HepG2 (cell line): ENCODE measurements around the gene NAA38. TPM values are rescaled to one million over a fixed set of nuclear protein-coding genes. Genes with fewer than 3 reads are reported as not detected.

Experiments
- ATAC-seq: fragments of 200-7000 bp; cut with Tn5 transposase; 3 replicates; pipeline ENCODE4 v1.9.1; 2020; ENCODE audit warnings: mild to moderate bottlenecking, moderate library complexity
- BruUV-seq: library from RNA; stranded (reverse); fragments of 400-500 nt; replicated peaks from 2 replicates; lab custom pipeline; 2021; lab: Mats Ljungman, UMichigan
- CTCF ChIA-PET: fragments of 300-600 bp; formaldehyde crosslinking; extraction: SDS; loops from one replicate; lab custom pipeline; 2021; ENCODE audit warnings: low total read pairs, inconsistent platforms, low intra/inter-chr PET ratio; lab: Yijun Ruan, JAX
- POLR2A ChIA-PET: fragments of 350-600 bp; sonication (Branson Sonifier 250); formaldehyde crosslinking; loops from one replicate; lab custom pipeline; 2020; ENCODE audit warnings: antibody characterized with exemption, inconsistent platforms; lab: Yijun Ruan, JAX
- DNase-seq: peaks from one replicate; pipeline ENCODE4 v3.0.0-alpha.2; 2015; ENCODE audit warnings: low spot score
- FAIRE-seq: peaks from 3 replicates; lab custom pipeline; 2011; peaks lifted over from hg19 to GRCh38; lab: Jason Lieb, UNC
- H2AFZ ChIP-seq: one replicate; pipeline ENCODE4 v1.6.1; 2011; ENCODE audit warnings: low read length, inconsistent platforms
- H3K27ac ChIP-seq: fragments of 300-600 bp; 3 replicates; pipeline ENCODE4 v1.8.0; 2011; ENCODE audit warnings: mixed run types, mild to moderate bottlenecking, mixed read lengths, low read length, inconsistent platforms; ENCODE audit not compliant: insufficient read depth; ENCODE audit errors: extremely low read length
- H3K27me3 ChIP-seq, 2 experiments: fragments of 200-600 bp in 1 of 2; 2 replicates in 1 of 2; 3 replicates in 1 of 2; pipeline versions ENCODE4 v1.6.0 to v1.8.0; 2011; ENCODE audit warnings: low read length in 2 of 2, mild to moderate bottlenecking in 2 of 2, moderate library complexity in 2 of 2, inconsistent platforms in 1 of 2; ENCODE audit not compliant: insufficient read depth in 2 of 2, control insufficient read depth in 1 of 2
- H3K36me3 ChIP-seq, 2 experiments: fragments of 200-600 bp in 1 of 2; replicated peaks in 1 of 2; 2 replicates in 1 of 2; 3 replicates in 1 of 2; pipeline versions ENCODE4 v1.5.1 to v1.8.0; 2011; ENCODE audit warnings: low read length in 2 of 2, inconsistent platforms in 1 of 2; ENCODE audit not compliant: insufficient read depth in 2 of 2, control insufficient read depth in 1 of 2
- H3K4me1 ChIP-seq: 2 replicates; pipeline ENCODE4 v1.5.1; 2012; ENCODE audit warnings: low read length, inconsistent platforms; ENCODE audit not compliant: insufficient read depth
- H3K4me2 ChIP-seq: 2 replicates; pipeline ENCODE4 v1.6.0; 2011; ENCODE audit warnings: low read depth, low read length, inconsistent platforms
- H3K4me3 ChIP-seq, 3 experiments: fragments of 200-600 bp in 1 of 3; sonication (generic), shearing (Covaris generic) in 1 of 3; replicated peaks in 1 of 3; 2 replicates each; pipeline ENCODE4 v1.5.1; 2011 to 2016; ENCODE audit warnings: low read length in 3 of 3, inconsistent platforms in 2 of 3, low read depth in 2 of 3, mild to moderate bottlenecking in 2 of 3, control low read depth in 1 of 3, mixed read lengths in 1 of 3; ENCODE audit not compliant: insufficient read depth in 1 of 3
- H3K79me2 ChIP-seq: one replicate; pipeline ENCODE4 v1.6.1; 2011; ENCODE audit warnings: low read length, inconsistent platforms; ENCODE audit not compliant: insufficient read depth
- H3K9ac ChIP-seq: 2 replicates; pipeline ENCODE4 v1.6.0; 2011; ENCODE audit warnings: mild to moderate bottlenecking, low read depth, low read length, inconsistent platforms; ENCODE audit not compliant: insufficient read depth
- H3K9me3 ChIP-seq: 2 replicates; pipeline ENCODE4 v1.5.1; 2012; ENCODE audit warnings: mild to moderate bottlenecking, low read length
- H4K20me1 ChIP-seq: 2 replicates; pipeline ENCODE4 v1.6.0; 2011; ENCODE audit warnings: inconsistent platforms, mild to moderate bottlenecking, low read length, moderate library complexity; ENCODE audit not compliant: insufficient read depth
- EEA1 ChIP-seq: sonication (generic); formaldehyde crosslinking; IDR thresholded peaks from 2 replicates; pipeline ENCODE4 v1.5.1; 2020; ENCODE audit warnings: mild to moderate bottlenecking, missing genetic modification reagents, borderline replicate concordance
- FOXP1 ChIP-seq, 2 experiments: fragments of 450-650 bp in 1 of 2; IDR thresholded peaks; 2 replicates each; pipeline ENCODE4 v1.6.1; 2017 to 2018; ENCODE audit warnings: antibody characterized with exemption in 1 of 2
- NCOA1 ChIP-seq: sonication (generic); formaldehyde crosslinking; IDR thresholded peaks from 2 replicates; pipeline ENCODE4 v1.9.0; 2021; ENCODE audit warnings: missing genetic modification reagents
- NR2F1 ChIP-seq, 2 experiments: fragments of 450-650 bp in 1 of 2; formaldehyde crosslinking in 1 of 2; IDR thresholded peaks; 2 replicates each; pipeline versions ENCODE4 v1.5.0 to v1.6.1; 2016 to 2020; ENCODE audit warnings: mild to moderate bottlenecking in 1 of 2, missing compliant biosample characterization in 1 of 2, missing genetic modification reagents in 1 of 2, moderate library complexity in 1 of 2
- SOX6 ChIP-seq, 2 experiments: fragments of 450-650 bp in 1 of 2; sonication (generic) in 1 of 2; formaldehyde crosslinking in 1 of 2; IDR thresholded peaks; 2 replicates each; pipeline versions ENCODE4 v1.4.0 to v1.6.1; 2017 to 2020; ENCODE audit warnings: antibody characterized with exemption in 1 of 2, mild to moderate bottlenecking in 1 of 2, missing genetic modification reagents in 1 of 2
- TGIF2 ChIP-seq: IDR thresholded peaks from 2 replicates; pipeline ENCODE4 v1.6.1; 2016; ENCODE audit warnings: control low read depth, missing compliant biosample characterization
- ZFP36L1 ChIP-seq: sonication (generic); formaldehyde crosslinking; IDR thresholded peaks from 2 replicates; pipeline ENCODE4 v1.8.0; 2022; ENCODE audit warnings: mild to moderate bottlenecking, missing genetic modification reagents, moderate library complexity
- ZNF143 ChIP-seq: sonication (generic); formaldehyde crosslinking; IDR thresholded peaks from 2 replicates; pipeline ENCODE4 v1.4.0; 2020; ENCODE audit warnings: missing genetic modification reagents
- ZNF83 ChIP-seq: sonication (generic); formaldehyde crosslinking; IDR thresholded peaks from 2 replicates; pipeline ENCODE4 v1.4.0; 2020; ENCODE audit warnings: missing genetic modification reagents, mild to moderate bottlenecking, borderline replicate concordance
- ZSCAN31 ChIP-seq: sonication (generic); formaldehyde crosslinking; IDR thresholded peaks from 2 replicates; pipeline ENCODE4 v1.5.0; 2020; ENCODE audit warnings: low read depth, mild to moderate bottlenecking, missing genetic modification reagents
- WGBS: methylation state at CpG from one replicate; pipeline ENCODE4 v1.1.6; 2017; ENCODE audit warnings: low lambda C conversion rate; 5-methylcytosine and 5-hydroxymethylcytosine counted together
- in situ Hi-C: cut with HindIII; loops from 2 replicates; pipeline ENCODE4 v1.10.0; 2017; ENCODE audit warnings: low pct_unique_long_range_greater_than_20kb; ENCODE audit not compliant: extremely low pct_ligation_motif_present
- intact Hi-C: fragments of 100-400 bp; cut with micrococcal nuclease; formaldehyde crosslinking; loops from one replicate; pipeline ENCODE4 v1.10.0; 2022; ENCODE audit not compliant: unreplicated experiment
- polyA plus RNA-seq, 8 experiments: library from polyadenylated mRNA; depleted of rRNA in 3 of 8; stranded (reverse) in 7 of 8; unstranded in 1 of 8; fragments of >200 nt; fragmentation: Illumina TruSeq in 4 of 8; extraction: Trizol in 4 of 8; gene quantifications; 2 replicates each; pipeline versions ENCODE4 v1.2.1 to v1.2.3, GENCODE V29; 2011 to 2016; ENCODE audit warnings: low read depth in 4 of 8, missing spikeins in 1 of 8, mixed read lengths in 1 of 8; ENCODE audit not compliant: insufficient read depth in 1 of 8
- total RNA-seq, 5 experiments: library from RNA; depleted of rRNA; stranded (reverse); fragments of >200 nt; fragmentation: Illumina TruSeq; extraction: Trizol; gene quantifications; 2 replicates each; pipeline ENCODE4 v1.2.3, GENCODE V29; 2016; ENCODE audit warnings: low read depth in 1 of 5
- TF ChIP-seq, protein P1 (sequence below): IDR thresholded peaks from 2 replicates; pipeline ENCODE4 v1.6.1; 2016; ENCODE audit warnings: low read depth, control low read depth
- TF ChIP-seq, protein P2 (sequence below): sonication (generic); formaldehyde crosslinking; IDR thresholded peaks from 2 replicates; pipeline ENCODE4 v1.8.0; 2022; ENCODE audit warnings: missing genetic modification reagents, mild to moderate bottlenecking, inconsistent platforms, borderline replicate concordance
- TF ChIP-seq, protein P3 (sequence below): IDR thresholded peaks from 2 replicates; pipeline ENCODE4 v1.6.1; 2016; ENCODE audit warnings: missing biosample characterization, missing genetic modification reagents, low read depth
- TF ChIP-seq, protein P4 (sequence below): sonication (generic); formaldehyde crosslinking; IDR thresholded peaks from 2 replicates; pipeline ENCODE4 v1.5.1; 2020; ENCODE audit warnings: mild to moderate bottlenecking, missing genetic modification reagents, borderline replicate concordance

Gene NAA38
- total and polyA plus RNA-seq, 2 of the 13 experiments (the other 11 are each of a cell fraction or from before 2014, with no cell fraction given): 46.9 to 91.6 TPM

DNA sequence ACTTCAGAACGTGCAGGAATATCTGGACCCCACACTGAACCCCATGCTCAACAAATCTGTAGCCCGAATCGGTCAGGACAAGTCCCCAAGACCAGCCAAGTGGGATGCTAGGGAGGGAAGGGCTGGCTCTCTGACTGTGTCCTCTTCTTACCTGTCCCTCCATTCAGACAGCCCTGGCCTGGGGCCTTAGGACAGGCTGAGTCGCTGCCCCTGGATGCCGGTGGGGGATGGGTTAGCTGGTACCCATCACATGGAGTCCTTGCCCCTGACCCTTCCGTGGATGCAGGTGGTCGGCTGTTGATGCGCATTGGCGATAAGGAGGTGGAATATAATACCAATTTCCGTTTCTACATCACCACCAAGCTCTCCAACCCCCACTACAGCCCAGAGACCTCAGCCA lies 39.3 kb downstream of the NAA38 start:
- in situ Hi-C loops: no loop called here
- CTCF ChIA-PET: no interaction called here
- TF ChIP-seq, protein P1, sequence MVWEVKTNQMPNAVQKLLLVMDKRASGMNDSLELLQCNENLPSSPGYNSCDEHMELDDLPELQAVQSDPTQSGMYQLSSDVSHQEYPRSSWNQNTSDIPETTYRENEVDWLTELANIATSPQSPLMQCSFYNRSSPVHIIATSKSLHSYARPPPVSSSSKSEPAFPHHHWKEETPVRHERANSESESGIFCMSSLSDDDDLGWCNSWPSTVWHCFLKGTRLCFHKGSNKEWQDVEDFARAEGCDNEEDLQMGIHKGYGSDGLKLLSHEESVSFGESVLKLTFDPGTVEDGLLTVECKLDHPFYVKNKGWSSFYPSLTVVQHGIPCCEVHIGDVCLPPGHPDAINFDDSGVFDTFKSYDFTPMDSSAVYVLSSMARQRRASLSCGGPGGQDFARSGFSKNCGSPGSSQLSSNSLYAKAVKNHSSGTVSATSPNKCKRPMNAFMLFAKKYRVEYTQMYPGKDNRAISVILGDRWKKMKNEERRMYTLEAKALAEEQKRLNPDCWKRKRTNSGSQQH: no peak
- TF ChIP-seq, protein P2, sequence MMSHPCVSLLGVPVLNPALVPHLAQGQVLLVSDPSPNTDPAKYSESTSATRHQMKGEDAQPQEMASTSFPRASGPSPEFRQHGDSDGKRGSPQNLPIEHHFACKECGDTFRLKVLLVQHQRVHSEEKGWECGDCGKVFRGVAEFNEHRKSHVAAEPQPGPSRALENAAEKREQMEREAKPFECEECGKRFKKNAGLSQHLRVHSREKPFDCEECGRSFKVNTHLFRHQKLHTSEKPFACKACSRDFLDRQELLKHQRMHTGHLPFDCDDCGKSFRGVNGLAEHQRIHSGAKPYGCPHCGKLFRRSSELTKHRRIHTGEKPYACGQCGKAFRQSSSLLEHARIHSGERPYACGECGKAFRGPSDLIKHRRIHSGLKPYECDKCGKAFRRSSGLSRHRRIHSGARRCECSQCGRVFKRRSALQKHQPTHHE (CRISPR knock-in tag): no peak
- TF ChIP-seq, protein P3, sequence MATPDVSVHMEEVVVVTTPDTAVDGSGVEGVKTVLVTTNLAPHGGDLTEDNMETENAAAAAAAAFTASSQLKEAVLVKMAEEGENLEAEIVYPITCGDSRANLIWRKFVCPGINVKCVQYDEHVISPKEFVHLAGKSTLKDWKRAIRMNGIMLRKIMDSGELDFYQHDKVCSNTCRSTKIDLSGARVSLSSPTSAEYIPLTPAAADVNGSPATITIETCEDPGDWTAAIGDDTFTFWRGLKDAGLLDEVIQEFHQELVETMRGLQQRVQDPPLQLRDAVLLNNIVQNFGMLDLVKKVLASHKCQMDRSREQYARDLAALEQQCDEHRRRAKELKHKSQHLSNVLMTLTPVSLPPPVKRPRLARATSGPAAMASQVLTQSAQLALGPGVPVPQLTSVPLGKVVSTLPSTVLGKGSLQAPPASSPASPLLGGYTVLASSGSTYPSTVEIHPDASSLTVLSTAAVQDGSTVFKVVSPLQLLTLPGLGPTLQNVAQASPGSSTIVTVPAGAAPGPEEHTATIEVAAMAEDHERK (CRISPR knock-in tag): no peak
- TF ChIP-seq NR2F1 (CRISPR knock-in tag; IDR thresholded peaks at IDR 0.05) (no peak), ZSCAN31 (CRISPR knock-in tag) (no peak), ZNF143 (no peak), NCOA1 (no peak), ZFP36L1 (no peak), SOX6 (IDR thresholded peaks at IDR 0.05) (no peak), SOX6 (CRISPR knock-in tag; IDR thresholded peaks at IDR 0.05) (no peak), FOXP1 (IDR thresholded peaks at IDR 0.05) (no peak), FOXP1 (CRISPR knock-in tag; IDR thresholded peaks at IDR 0.05) (no peak), EEA1 (CRISPR knock-in tag) (no peak), TGIF2 (CRISPR knock-in tag) (no peak), ZNF83 (CRISPR knock-in tag) (no peak)
- TF ChIP-seq, protein P4, sequence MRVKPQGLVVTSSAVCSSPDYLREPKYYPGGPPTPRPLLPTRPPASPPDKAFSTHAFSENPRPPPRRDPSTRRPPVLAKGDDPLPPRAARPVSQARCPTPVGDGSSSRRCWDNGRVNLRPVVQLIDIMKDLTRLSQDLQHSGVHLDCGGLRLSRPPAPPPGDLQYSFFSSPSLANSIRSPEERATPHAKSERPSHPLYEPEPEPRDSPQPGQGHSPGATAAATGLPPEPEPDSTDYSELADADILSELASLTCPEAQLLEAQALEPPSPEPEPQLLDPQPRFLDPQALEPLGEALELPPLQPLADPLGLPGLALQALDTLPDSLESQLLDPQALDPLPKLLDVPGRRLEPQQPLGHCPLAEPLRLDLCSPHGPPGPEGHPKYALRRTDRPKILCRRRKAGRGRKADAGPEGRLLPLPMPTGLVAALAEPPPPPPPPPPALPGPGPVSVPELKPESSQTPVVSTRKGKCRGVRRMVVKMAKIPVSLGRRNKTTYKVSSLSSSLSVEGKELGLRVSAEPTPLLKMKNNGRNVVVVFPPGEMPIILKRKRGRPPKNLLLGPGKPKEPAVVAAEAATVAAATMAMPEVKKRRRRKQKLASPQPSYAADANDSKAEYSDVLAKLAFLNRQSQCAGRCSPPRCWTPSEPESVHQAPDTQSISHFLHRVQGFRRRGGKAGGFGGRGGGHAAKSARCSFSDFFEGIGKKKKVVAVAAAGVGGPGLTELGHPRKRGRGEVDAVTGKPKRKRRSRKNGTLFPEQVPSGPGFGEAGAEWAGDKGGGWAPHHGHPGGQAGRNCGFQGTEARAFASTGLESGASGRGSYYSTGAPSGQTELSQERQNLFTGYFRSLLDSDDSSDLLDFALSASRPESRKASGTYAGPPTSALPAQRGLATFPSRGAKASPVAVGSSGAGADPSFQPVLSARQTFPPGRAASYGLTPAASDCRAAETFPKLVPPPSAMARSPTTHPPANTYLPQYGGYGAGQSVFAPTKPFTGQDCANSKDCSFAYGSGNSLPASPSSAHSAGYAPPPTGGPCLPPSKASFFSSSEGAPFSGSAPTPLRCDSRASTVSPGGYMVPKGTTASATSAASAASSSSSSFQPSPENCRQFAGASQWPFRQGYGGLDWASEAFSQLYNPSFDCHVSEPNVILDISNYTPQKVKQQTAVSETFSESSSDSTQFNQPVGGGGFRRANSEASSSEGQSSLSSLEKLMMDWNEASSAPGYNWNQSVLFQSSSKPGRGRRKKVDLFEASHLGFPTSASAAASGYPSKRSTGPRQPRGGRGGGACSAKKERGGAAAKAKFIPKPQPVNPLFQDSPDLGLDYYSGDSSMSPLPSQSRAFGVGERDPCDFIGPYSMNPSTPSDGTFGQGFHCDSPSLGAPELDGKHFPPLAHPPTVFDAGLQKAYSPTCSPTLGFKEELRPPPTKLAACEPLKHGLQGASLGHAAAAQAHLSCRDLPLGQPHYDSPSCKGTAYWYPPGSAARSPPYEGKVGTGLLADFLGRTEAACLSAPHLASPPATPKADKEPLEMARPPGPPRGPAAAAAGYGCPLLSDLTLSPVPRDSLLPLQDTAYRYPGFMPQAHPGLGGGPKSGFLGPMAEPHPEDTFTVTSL (CRISPR knock-in tag): no peak

More for the DNA sequence above, 39.3 kb downstream of the NAA38 start:
- FAIRE-seq: no peak
- intact Hi-C loops: no loop called here
- Histone ChIP-seq H3K4me2 (no peak overlapping the region), H3K27me3 (peaks cover 1 to 42% of the 10 kb centered on the region in 2 experiments; a peak in 4 of 5 replicates), H3K9ac (no peak overlapping the region), H3K4me1 (no peaks in the 10 kb centered on the region), H3K27ac (no peak overlapping the region), H3K9me3 (no peaks in the 10 kb centered on the region), H4K20me1 (no peaks in the 10 kb centered on the region), H3K79me2 (no peaks in the 10 kb centered on the region), H3K4me3 (no peak overlapping the region), H2AFZ (no peak overlapping the region), H3K36me3 (no peaks in the 10 kb centered on the region)
- 38% methylated on average over 7 of the region's 10 CpGs for WGBS
- DNase-seq: no peak
- no TSS peak for BruUV-seq
- POLR2A ChIA-PET: no interaction called here
- ATAC-seq: no peak
